Activated T-cell treated with anti-CD3 and anti-CD28 coated beads for 4 hours (primary cell): ENCODE results near the gene GABRP.
"Not testable (repeated sequence)": the region's sequence is repeated elsewhere in the genome, so short reads cannot be mapped to it uniquely, and the experiment has no call there.

Source experiments
- DNase-seq: peaks from one replicate; pipeline ENCODE4 v3.0.0-alpha.2; 2020

The GABRP gene, protein sequence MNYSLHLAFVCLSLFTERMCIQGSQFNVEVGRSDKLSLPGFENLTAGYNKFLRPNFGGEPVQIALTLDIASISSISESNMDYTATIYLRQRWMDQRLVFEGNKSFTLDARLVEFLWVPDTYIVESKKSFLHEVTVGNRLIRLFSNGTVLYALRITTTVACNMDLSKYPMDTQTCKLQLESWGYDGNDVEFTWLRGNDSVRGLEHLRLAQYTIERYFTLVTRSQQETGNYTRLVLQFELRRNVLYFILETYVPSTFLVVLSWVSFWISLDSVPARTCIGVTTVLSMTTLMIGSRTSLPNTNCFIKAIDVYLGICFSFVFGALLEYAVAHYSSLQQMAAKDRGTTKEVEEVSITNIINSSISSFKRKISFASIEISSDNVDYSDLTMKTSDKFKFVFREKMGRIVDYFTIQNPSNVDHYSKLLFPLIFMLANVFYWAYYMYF

DNA sequence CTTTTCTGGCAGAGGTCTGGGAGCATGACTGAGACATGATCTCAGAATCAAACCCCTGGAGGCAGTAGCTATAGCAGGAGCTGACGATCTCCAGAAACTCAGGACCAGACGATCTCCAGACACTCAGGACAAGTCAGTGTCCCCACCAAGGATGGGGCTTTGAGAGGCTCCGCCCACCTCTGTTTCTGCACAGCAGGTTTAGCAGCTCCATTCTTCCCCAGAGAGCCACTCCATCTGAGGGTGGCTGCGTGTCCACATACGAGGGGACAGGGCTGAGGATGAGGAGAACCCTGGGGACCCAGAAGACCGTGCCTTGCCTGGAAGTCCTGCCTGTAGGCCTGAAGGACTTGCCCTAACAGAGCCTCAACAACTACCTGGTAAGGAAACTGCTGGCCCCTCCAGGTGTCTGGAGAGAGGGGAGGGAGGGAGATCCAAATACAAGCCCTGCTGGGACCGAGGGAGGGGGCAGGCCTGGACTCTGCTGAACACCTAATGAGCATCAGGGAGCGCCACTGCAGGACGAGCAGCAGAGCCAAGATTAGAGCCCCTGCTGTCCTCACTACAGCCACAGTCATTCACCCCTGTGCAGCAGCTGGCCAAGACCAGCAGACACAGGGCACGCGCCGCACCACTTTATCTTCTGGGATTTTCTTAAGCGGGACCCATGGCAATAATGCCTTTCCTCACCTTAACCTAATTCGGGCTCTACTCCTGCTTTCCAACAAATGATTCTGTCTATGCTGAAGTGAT is at the start of gene GABRP:
GABRP (plus strand) TSS at position 228 of the 750 bp plus-strand sequence. CDS start 4,891 bp downstream, outside the sequence.
- DNase-seq = no peak

DNA sequence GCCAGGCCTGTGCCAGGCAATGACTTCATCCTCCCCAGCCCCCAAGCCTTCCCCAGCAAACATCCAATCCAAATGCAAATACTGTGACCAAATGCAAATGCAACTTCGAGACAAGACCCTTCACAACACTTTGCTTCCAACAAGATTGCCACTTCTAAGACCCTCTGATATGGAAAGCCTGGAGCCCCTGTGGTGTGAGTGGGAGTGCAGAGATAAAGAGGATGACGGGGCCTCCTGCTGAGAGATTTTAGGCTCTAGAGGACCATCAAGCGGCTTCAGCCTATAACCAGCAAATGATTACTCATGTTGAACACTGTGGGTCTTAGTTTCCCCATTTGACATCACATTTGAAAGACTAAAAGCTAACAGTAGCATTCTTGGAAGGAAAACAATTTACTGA is 46.6 kb upstream of the GABRP start:
- DNase-seq = no peak

DNA sequence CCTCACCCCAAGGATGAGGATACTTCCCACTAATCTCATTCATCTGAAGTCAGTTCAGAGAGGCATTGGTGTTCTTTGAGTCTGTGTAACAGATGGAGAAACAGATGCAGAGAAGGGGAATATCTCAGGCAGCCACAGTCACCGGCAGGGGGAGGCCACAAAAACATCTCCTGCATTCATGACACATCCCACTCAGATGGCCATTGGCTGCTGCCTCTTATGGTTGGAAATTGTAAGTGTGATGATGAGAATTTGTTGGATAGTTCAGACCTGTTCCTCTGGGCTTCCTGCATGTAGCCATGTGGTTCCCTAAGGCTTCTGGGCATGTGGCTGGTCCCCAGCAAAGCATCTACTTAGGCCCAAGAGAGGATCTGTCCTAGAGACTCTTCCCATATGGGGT is 45.9 kb upstream of the GABRP start:
- DNase-seq = no peak

DNA sequence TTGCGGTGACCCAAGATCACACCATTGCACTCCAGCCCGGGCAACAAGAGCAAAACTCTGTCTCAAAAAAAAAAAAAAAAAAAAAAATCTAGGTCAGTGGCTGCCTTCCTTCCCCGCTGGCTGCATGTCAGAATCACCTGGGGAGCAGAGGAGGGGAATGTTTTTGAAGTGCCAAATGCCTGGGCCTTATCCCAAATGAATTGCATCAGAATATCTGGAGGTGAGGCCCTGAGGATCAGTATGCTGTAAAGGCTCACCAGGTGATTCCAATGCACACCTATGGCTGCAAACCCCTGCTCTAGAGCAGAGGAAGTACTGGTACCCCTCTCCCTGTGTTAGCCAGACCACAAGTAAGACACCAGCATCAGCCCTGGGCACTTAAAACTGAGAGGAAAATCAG is 44.7 kb upstream of the GABRP start:
- no peak for DNase-seq

DNA sequence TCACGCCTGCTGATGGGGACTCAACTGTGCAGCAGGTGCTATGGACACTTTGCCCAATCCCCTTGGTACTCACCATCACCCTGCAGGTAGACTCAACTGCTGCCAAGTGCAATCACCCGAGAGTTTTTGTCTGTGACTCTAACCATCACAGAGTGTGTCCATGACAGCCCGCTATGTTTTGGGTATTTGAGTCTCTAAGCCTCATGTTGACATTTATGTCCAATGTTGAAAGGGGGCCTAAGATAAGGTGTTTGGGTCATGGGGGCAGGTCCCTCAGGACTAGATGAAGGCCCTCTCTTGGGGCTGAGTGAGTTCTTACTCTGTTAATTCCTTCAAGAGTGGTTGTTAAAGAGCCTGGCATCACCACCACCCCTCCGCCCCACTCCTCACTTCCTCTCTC is 44.1 kb upstream of the GABRP start:
- no peak for DNase-seq

DNA sequence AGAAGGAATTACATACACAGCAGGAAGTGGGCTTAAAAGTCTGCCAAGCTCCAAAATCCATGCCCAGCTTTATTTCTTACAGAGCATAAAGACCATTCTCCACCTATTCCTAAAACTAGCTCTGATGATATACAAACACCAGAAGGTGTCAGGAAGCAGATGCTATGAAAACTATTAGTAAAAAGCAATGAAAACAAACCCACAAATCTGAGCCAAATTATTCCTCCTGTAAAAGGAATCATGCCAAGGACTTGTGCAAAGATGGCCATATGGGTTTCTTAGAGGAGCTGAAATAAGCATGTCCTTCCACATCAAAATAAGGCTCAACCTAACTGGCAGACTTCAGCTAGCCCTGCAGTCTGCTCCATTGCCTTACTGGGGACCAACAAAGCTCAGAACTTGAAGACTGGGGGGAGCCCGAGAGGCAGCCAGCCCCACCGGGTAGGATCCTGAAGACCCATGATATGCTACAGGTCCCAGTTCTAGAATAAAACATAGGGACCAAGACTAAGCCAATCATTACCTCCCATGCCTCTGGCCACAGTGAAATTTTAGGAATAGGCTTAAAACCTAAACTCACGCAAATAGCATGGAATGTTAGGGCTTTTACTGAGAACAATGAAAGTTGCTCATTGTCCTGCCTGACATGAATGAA is 42.8 kb upstream of the GABRP start:
- DNase-seq = no peak

DNA sequence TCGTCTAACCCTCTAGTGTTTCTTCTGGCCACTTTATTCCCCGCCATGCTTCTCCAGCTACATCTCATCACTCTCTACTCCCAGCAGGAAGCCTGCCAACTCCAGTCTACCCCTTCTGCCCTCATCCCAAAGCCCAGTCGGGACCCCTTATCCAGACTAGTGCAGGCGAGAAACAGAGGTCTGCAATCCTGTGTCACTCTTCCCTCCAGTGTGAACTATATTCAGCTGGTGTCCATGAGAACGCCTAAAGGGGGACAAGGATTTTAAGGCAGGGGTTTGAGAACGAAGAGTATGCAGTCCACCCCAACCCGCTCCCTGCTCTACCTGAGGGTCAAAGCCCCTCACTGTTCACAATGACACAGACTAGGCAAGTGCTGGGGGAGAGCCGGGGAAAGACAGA is 41.7 kb upstream of the GABRP start:
- DNase-seq = no peak

DNA sequence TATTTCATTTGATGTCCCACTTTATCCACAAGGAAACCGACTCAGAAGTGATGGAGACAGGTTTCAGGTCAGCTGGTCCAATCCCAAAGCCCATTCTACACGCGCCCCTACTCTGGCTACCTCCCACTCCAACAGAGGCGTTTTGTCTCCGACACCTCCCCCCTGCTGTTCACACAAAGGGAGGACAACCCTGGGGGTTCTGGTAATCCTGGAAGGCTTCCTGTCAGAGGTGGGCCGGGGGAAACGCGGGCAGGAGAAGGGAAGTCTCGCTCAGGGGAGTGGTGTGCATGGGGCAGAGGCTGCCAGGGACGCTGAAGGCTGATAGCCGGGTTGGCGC is 39.7 kb upstream of the GABRP start:
- DNase-seq = no peak

DNA sequence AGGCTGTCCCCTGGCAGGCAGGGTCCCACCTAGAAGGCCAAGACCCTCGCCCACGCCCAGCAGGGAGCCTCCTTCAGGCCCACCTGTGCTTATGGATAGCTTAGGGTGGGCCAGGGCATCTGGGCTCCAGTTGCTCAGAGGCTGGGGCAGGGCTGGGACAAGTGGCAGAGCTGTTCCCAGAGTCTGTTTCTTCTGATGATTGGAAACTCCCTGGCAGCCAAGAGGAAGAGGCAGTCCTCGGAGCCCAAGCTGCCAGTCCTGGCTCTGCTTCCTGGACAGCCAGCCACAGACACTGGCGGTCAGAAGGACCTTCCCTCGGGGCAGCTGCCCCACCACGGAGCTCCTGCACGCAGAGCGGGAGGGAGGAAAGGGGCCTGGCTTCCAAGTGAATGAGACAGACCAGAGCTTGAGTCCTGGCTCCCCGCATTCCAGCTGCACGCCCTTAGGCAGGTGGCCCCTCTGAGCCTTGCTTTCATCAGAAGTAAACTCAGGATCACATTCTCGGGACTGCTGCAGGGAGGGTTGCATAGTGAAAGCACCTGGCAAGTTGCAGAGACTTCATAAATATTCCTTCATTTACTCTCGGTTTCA is 37.9 kb upstream of the GABRP start:
- DNase-seq = no peak

DNA sequence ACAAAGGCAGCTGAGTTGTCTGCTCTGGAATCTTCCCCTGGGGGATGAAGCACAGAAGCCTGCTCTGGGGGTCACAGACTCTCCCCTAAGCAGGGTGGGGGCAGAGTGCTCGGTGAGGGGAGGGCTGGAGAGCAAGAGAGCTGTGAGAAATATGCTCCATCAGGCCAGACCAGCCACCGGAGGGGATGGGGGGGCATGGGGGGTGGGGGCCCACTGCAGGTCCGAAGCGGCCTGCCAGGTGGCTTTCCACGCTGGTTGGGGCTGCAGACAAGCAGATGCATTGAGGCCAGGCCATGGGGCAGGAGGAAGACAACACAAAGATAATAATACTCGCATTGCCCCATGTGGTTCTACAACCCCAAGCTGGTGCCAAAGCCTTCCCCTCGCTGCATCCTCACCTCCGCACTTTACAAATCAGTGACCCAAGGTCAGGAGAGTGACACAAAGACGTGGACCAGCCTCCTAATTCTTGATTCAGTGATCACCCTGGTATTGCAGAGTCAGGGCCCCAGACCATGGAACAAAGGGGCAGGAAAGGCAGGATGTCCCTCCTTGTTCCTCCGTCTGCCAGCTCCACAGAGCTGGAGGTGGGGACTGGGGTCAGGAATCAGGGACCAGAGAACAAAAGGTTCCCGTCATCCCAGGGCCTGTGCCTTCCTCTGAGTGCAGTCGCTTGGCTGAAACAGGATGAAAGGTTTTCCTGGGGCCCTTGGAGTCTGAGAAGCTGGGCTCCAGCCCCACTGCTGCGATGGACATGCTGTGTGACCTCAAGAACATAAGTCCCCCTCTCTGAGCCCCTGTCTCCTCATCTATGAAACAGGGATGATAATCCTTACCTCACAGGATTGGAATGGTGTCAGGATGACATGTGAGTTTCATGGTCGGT is 37.2 kb upstream of the GABRP start:
- DNase-seq = no peak

DNA sequence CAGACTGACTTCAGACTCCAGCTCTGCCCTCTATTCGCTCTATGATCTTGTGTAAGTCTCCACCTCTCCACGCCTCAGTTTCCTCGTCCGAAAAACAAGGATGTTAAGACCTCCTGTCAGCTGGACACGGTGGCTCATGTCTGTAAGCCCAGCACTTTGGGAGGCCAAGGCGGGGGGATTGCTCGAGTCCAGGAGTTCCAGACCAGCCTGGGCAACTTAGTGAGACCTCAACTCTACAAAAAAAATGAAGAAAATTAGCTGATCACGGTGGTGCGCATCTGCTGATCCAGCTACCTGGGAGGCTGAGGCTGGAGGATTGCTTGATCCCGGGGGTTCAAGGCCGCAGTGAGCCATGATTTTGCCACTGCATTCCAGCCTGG is 36.6 kb upstream of the GABRP start:
- DNase-seq = no peak

DNA sequence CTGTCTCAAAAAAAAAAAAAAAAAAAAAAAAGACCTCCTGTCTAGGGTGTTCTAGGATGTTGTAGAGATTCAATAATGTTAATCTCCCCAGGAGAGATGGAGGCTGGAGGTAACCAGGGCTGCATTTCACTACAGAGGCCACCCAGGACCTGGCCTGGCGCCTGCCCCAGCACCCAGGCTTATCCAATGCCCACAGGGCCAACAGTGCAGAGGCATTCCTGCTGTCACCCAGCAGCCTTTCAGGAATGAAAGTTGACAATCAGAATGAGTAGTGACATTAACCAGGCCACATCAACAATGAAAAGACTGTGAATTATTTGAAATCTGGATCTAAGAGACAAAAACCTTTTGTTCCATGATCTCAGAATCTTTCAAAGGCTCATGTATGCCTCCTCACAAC is 36.2 kb upstream of the GABRP start:
- no peak for DNase-seq

DNA sequence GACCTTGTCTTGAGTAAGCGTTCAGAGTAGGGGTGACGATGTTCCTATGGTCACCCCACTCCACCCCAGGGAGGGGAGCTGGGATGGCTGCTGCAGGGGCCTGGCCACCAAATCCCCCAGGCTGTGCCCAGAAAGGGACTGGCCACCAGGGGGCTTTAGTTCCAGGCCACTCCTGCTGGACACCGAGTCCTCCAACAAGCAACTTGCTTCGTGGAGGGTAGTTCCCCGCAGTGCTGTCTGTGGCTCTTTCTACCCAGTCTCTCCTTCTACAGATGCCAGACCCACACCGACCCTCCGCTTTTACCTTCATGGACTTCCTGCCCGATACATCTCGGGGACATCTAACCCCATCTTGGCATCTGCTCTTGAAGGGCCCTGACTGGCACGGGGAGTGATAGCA is 35.7 kb upstream of the GABRP start:
- DNase-seq = no peak

DNA sequence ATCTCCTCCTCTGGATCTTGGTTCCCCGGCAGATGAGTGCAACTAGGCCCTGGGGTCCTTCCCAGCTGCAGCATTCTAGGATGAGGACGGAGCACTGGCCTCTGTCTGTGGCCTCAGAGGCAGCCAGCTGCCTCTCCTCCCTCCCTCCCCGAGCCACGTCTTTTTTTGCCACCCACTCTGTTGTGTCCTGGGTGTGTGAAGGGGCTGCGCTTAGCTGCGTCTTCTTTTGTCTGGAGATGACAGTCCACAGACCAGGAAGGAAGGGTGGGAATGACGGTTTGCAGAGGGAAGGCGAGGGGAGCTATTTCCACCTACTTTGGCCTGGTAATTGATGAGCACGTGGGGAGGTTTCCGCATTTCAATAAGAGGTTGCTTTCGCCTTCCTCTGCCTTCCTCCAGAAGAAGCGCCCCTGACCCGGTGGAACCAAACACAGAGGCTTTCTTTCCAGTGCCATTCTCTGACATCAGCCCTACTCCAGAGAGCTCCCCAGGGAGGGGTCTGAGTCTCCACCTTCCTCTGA is 34.5 kb upstream of the GABRP start:
- DNase-seq = no peak

DNA sequence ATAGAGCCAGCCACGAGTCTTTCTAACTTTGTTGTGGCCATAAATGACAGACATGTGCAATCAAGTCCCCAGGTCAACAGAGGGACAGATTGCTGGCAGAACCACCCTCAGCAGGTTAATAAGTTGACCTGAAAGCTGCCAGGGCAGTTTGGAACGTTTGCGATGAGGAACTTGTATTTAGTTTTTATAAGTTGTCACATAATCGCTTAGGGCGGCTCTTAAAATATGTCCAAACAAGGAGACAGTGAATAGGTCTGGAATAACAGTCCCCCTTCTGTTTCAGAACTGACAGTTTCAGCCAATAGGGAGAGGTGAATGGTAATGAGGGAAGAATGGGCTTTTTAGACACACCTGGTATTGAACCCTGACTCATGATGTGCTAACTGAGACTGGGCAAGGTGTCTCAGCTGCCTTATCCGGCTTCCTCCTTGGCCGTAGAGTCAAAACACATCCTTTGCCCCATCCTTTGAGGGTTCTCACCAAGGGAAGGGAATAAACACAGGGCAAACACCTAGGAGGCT is 33.6 kb upstream of the GABRP start:
- DNase-seq = no peak

DNA sequence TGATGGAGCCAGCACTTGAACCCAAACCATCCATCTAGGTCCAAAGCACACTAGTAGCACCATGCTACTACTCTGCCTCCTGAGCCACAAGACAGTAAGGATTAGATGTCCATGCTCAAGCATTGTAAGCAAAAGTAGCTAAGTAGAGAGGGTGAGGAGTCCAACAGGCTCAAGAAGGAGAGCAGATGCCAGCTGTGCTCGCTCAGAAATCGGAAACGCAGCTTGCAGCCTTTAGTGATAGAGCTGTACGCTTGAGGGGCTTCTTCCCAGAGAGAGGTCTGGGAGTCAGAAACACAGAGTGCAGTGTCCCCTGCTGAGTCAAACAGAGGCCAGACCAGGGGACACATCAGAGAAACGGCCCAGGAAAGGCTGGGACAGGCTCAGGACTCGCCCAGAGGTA is 32.7 kb upstream of the GABRP start:
- DNase-seq = no peak

DNA sequence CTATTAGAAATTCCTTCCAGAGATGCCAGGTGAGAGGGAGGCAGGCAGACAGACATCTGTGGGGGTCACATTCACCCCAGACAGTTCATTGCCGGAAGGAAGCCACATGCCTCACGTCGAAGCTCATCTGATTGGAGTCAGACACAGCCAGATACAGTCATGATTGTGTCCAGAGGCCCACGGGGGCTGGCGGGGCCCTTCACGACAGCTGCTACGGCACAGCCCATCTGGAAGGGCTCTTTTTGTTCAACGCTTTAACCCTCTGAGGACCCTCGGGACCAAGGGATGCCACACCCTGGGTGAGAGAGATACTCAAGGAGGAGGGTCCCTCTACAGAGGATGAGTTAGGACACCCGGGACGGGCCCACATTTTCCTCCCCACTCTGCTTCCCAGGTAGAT is 31.9 kb upstream of the GABRP start:
- DNase-seq = no peak

DNA sequence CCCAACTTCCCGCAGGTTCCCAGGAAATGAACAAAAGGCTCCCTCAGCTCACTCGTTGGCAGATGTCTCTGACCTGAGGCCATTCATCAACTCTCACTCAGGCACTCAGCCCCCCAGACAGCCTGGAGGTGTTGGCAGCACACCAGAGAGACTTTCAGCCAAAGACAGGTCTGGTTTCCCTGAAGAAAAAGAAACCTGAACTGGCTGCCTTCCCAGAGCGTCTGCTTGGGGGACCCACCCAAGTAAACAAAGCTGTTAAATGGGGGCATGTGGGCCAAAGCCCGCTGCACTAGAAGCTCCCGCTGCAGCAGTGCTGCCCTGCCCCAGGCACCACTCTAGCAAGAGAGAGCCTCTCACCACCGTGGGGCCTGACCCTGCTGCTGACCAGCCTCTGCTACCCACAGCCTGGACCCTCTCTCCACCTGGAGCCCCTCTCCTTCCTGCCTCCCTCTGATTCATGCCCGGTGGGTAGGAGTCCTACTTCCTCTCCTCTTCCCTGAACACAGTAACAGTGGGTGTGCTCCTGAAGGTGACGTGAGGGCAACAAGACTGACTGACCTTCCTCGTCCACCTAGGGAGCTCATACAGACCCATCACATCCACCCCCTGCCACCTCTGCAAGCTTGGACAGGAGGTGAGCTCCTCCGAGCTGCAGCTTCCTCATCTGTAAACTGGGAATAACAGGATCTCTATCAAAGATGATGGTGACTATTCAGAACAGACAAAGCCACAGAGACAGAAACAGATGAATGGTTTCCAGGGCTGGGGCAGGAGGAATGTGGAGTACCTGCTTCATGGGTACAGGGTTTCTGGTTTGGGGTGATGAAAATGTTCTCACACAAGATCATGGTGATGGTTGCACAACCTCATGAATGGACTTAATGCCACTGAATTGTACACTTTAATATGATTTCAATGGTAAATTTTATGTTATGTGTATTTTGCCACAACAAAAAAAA is 31.0 kb upstream of the GABRP start:
- no peak for DNase-seq

DNA sequence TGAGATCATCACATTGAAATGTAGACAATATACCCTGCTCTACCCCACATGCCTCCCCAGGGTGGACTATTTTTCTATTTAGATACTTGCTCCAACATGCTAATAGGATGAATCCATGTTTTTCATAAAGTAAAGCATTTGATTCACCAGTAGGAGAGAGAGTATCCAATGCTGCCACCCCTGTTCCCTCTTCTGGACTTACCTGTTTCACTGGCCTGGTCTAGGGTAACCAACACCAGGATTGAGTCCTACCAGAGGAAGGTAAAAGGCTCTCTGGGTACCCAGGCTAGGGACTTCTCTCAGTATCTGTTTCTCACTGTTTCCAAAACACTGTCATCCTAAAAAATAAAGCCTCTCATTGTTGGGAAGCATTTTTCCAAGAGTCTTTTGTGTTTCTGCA is 30.2 kb upstream of the GABRP start:
- no peak for DNase-seq

DNA sequence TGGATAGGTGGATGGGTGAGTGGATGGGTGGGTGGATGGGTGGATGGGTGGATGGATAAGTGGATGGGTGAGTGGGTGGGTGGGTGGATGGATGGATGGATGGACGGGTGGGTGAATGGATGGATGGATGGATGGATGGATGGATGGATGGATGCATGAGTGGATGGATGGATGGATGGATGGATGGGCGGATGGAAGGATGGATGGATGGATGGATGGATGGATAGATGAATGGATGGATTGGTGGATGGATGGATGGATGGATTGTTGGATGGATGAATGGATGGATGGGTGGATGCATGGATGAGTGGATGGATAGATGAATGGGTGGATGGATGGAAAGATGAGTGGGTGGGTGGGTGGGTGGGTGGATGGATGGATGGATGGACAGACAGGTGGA is 29.0 kb upstream of the GABRP start:
- not testable (repeated sequence) for DNase-seq
